Esophagus squamous epithelium (tissue), 4 donors: ENCODE data around the gene EWSR1.

Experiments used
- CTCF ChIP-seq, 6 experiments: fragments of 450-650 bp in 4 of 6; fragments of 200-600 bp in 2 of 6; sonication (generic) in 2 of 6; IDR thresholded peaks; one replicate each; pipeline ENCODE4 v1.5.1; 2016 to 2019; ENCODE audit warnings: antibody characterized with exemption in 6 of 6, mild to moderate bottlenecking in 4 of 6, moderate library complexity in 4 of 6
- POLR2A ChIP-seq, 4 donors: fragments of 450-650 bp; IDR thresholded peaks; one replicate each; pipeline ENCODE4 v1.6.1; 2017; ENCODE audit warnings: antibody characterized with exemption in 4 of 4, mild to moderate bottlenecking in 4 of 4, moderate library complexity in 3 of 4

- TF ChIP-seq CTCF (IDR thresholded peaks at IDR 0.05) (no peak), POLR2A (IDR thresholded peaks at IDR 0.05) (no peak)
These were observed 34.3 kb downstream of the EWSR1 start for GRCh38 chr22:29302402-29302680.
